GM18867 (cell line): ENCODE measurements around the gene PPFIA4.

Experiments used
- ATAC-seq: cut with Tn5 transposase; IDR thresholded peaks from one replicate; pipeline ENCODE4 v1.9.1; 2021; ENCODE audit warnings: mild to moderate bottlenecking, moderate library complexity; ENCODE audit not compliant: unreplicated experiment

The PPFIA4 gene

GRCh38 chr1:203098445-203098844 is 72.2 kb downstream of the PPFIA4 start:
- ATAC-seq = no peak

- ATAC-seq = no peak
These were observed 72.7 kb downstream of the PPFIA4 start for GRCh38 chr1:203098914-203099520.

- ATAC-seq = no peak
These were observed 73.7 kb downstream of the PPFIA4 start for GRCh38 chr1:203099805-203100515.

GRCh38 chr1:203100516-203100869 is 74.2 kb downstream of the PPFIA4 start:
- ATAC-seq = no peak

GRCh38 chr1:203101813-203102634 is 75.7 kb downstream of the PPFIA4 start:
- ATAC-seq = no peak

- ATAC-seq = no peak
These were observed 76.9 kb downstream of the PPFIA4 start for GRCh38 chr1:203103216-203103615.

- no peak for ATAC-seq
These were observed 77.7 kb downstream of the PPFIA4 start for GRCh38 chr1:203103829-203104495.

- ATAC-seq = no peak
These were observed 78.6 kb downstream of the PPFIA4 start for GRCh38 chr1:203104789-203105390.

- no peak for ATAC-seq
These were observed 86.2 kb downstream of the PPFIA4 start for GRCh38 chr1:203112475-203112874.

GRCh38 chr1:203113308-203113707 is 87.0 kb downstream of the PPFIA4 start:
- no peak for ATAC-seq

GRCh38 chr1:203114202-203114601 is 87.9 kb downstream of the PPFIA4 start:
- ATAC-seq = no peak

- ATAC-seq = no peak
These were observed 90.0 kb downstream of the PPFIA4 start for GRCh38 chr1:203116091-203116820.

- ATAC-seq = no peak
These were observed 91.6 kb downstream of the PPFIA4 start for GRCh38 chr1:203117611-203118575.

- ATAC-seq = no peak
These were observed 94.2 kb downstream of the PPFIA4 start for GRCh38 chr1:203120325-203121153.

GRCh38 chr1:203121186-203122015 is 95.1 kb downstream of the PPFIA4 start:
- no peak for ATAC-seq

- ATAC-seq = no peak
These were observed 95.9 kb downstream of the PPFIA4 start for GRCh38 chr1:203122159-203122558.

- ATAC-seq = no peak
These were observed 97.7 kb downstream of the PPFIA4 start for GRCh38 chr1:203124011-203124410.
